ENCODE measurements around the gene NDUFV3. TPM values are rescaled to one million over a fixed set of nuclear protein-coding genes. Genes with fewer than 3 reads are reported as not detected.
"Not testable (repeated sequence)": the region's sequence is repeated elsewhere in the genome, so short reads cannot be mapped to it uniquely, and the experiment has no call there.

Gene NDUFV3
- 29.2 and 32.0 TPM in 2 replicates for total RNA-seq

DNA sequence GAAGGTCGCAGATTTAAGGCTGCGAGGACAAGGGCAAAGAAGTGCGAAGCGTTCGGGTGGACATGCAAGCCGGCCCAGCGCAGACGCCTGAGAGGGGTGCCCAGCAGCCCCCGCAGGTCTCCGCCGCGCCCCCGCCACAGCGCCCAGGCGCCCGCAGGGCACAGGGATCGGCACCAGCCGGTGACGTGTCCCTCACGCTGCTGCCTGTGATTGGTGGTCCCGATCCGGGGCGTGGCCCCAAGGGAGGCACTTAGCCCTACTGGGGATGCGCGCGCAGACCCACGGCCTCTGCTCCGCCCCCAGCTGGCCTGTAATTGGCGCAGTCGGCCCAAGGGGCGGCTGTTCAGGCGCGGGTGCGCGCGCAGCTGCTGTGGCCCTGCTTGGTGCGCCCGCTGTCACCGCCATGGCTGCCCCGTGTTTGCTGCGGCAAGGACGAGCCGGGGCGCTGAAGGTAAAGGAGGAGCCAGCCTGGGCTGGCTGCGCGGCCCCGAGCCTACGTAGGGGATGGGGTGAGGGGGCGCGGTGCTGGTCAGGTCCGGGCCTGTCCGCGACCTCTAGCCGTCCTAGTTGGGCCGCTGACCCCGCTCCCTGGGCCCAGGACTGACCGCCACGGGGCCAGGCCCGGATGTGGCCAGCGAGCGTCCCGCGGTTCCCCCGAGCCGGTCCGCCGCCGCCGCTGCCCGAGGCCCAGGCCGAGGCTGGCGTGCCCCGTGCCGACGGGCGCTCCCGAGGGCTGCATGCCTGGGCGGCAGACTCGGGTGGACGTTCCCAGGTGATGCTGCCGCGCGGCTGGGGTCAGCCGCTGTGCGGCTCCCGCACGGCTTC is at the start of gene NDUFV3:
Gene NDUFV3, plus strand, starts transcription at position 379 of the 825 bp plus-strand sequence. Its CDS starts 25 bp downstream, at position 404.
- intact Hi-C loops (cut with micrococcal nuclease): loop anchor here (1.0 kb wide), 2 partner anchors 14 to 81 kb away; partner anchors contain the start of genes PKNOX1 and WDR4

DNA sequence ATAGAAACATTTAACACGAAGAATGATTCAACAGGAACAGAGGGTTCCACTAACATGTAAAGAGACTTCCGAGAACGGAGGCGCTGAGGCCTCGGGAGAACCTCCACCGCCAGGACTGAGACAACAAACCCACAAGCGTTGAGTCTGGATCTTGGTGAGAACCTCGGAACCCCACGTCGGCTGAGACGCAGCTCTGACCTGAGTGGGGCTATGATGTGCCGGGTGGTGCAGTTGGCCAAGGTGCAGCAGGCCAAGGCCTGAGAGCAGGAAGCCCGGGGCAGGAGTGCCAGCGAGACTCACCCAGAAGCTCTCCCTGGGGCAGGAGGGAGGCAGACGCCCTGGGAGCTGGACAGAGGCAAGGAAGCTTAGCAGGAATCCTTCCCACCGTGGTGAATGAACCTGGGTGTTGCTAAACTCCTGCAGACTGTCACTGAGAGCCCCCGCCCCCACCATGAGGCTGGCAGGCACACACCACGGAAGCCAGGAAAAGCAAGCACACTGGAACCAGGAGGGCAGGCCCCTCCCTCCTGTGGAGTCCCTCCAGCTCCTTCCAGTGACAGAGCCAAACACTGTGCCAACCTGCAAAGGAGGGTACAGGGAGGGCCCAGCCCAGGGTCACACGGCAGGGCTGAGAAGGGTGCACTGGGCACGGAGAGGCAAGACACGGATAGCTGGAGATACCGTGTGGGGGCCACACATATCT is 48.5 kb upstream of the NDUFV3 start:
- intact Hi-C loops (cut with micrococcal nuclease): no loop called here

DNA sequence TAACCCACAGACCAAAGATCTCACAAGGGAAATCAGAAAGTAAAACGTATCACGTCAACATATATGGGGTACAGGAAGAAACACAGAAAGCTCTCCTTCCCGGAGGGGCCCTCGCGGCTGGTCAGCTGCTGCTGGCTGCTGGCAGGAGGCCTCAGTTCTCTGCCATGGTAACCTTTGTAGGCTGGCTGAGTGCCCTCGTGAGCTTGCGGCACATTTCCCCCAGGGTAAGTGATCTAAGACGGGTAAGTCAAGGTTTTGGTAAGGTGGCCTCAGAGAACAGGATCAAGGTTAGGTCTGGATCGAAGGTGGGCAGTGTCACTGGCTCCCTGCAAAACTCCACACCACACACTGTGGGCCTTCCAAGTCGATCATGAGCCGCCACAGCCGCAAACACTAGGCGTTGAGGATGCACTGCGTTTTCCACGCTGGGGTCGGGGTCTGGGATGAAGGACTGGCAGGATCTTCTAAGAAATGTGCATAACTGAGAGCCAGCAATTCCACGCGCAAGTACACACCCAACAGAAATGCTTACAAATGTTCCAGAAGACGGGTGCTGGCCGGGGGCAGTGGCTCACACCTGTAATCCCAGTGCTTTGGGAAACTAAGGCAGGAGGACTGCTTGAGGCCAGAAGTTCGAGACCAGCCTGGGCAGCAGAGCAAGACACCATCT is 47.7 kb upstream of the NDUFV3 start:
- intact Hi-C loops (cut with micrococcal nuclease): no loop called here

DNA sequence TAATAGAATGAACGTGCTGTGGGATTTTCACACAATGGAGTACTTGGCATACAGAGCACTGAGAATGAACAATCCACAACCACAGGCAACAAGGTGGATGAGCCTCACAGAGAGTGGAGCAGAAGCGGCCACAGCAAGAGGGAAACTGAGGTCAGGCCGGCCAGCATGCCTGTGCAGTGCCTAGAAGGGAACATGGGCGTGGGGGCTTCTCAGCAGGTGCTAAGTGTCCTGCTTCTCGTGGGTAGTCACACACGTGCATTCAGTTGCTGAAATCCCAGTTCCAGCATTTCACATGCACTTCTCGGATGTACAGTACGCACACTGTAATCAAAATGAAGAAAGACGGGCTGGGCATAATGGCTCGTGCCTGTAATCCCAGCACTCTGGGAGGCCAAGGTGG is 46.9 kb upstream of the NDUFV3 start:
- intact Hi-C loops (cut with micrococcal nuclease): no loop called here

DNA sequence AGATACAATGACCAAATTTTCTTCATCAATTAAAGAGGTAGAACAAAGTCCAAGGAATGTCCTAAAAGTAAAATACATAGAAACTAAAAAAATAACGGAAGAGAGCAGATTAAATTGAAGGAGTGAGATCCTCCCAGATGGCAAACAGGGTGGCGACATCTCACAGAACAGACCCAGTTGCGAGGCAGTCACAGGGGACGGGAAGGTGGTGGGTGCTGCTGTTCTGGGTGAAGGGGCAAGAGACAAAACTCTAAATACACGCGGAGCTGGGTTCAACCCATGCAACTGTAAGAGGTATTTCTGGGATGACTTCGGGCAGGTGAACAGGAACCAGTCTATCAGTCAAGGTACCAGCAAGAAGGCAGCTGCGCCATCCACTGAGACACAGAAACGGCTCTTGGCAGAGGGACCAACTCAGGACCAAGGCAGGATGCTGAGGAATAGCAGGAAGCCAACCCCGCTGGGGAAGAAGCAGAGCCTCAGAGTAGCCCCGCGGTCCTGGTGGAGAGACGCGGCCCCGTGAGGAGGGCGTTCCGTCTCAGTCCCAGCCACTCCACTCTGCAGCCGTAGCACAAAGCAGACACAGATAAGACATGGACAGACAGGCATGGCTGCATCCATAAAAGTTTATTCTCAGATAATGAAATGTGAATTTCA is 45.9 kb upstream of the NDUFV3 start:
- intact Hi-C loops (cut with micrococcal nuclease): no loop called here

DNA sequence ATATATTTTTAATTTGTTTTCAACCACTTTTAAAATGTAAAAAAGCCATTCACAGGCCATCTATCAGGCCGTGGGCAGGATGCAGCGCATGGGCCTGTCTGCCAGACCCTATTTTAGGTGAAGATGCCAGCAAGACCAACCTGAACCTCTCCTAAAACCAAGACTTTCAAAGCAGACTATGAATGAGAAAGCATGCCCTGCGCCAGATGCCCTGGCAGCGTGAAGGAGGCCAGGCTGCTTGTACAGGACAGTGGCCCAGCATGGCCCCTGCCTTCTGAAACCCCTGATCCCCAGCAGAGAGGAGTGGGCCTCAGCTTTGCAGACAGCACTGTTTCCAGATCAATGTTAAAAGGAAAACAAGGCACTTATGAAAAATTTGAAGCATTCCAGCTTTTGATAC is 45.4 kb upstream of the NDUFV3 start:
- intact Hi-C loops (cut with micrococcal nuclease): no loop called here

DNA sequence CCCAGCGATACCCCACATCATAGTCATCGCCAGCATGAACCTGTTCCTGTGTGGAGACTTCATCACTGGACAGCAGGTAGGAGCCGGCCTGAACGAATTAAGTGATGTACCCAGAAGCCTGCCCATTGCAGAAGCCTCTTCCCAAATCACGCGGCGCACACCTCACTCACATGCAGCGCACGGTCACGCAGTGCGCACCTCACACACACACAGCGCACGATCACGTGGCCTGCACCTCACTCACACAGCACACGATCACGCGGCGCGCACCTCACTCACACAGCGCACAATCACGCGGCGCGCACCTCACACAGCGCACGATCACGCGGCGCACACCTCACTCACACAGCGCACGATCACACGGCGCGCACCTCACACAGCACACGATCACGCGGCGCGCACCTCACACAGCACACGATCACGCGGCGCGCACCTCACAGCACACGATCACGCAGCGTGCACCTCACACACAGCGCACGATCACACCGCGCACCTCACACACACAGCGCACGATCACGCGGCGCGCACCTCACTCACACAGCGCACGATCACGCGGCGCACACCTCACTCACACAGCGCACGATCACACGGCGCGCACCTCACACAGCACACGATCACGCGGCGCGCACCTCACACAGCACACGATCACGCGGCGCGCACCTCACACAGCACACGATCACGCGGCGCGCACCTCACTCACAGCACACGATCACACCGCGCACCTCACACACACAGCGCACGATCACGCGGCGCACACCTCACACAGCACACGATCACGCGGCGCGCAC is 44.8 kb upstream of the NDUFV3 start:
- intact Hi-C loops (cut with micrococcal nuclease): not testable (repeated sequence)

DNA sequence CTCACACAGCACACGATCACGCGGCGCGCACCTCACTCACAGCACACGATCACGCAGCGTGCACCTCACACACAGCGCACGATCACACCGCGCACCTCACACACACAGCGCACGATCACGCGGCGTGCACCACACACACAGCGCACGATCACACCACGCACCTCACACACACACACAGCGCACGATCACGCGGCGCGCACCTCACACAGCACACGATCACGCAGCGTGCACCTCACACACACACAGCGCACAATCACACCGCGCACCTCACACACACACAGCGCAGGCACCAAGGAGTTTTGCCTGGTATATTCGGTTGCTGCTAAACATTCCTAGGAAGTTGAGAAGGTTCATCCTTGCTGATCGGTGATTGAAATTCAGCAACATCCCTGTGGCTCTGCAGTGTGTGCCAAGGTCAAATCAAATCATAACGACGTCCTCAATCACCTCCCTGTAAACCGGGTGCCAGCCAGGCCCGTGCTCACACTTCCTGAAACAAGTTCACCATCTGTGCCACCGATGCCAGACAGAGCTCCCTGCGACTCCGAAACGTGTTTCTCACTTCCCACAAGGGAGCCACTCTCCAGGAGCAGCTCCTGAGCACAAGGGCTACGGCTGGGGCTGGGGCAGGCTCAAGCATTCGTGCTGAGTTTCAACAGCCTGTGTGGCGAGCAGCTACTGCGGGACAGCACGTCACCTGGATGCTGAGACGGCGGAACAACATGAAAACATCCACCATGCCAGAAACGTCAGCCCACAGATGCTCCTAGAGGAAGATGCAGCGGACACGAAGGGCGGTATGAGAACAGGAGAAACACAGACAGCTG is 44.0 kb upstream of the NDUFV3 start:
- intact Hi-C loops (cut with micrococcal nuclease): no loop called here

DNA sequence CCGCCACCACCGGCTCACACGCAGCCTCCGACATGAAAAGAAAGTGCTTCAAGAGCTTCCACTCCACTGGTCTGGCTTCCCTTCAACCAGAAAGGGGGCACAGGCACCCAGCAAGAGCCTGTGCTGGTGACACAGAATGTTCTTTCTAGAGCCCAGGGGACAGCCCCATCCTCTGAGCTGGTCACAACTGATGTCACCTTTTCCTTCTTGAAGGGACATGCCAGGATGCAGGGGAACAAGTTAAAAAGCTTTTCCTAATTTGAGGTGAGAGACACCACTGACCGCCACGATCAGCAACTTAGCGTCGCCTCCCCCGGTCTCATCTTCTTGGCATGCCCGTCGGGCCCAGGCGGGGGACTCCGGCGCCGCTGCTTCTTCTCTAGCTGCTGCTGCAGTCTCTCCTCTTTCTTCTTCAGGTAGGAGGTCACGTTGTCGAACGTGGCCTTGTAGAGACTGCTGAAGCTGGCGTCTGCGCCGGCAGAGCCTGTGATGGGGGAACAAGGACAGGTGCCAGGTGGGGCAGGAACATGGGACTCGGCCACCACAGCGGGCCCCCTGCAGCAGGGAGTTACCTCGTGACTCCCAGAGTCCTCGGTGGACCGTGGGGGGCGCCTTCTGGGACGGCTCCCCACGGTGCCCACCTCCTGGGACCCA is 43.2 kb upstream of the NDUFV3 start:
- intact Hi-C loops (cut with micrococcal nuclease): no loop called here

DNA sequence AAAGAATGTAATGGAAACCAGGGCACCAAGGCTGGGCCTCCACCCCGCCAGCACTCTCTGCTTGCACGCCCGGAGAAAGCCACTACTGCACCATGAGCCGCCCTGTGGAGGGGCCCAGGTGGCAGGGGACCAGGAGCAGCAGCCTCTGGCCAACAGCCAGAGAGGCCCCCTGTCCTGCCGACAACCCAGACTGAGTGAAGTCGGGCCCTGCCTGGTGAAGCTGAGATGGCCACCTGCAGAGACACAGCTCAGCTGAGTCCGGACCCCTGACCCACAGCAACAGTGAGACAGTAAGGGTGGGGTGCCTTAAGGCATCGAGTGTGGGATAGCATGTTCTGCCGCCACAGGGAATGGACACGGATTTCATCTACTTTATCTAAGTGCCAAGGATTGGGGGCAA is 42.6 kb upstream of the NDUFV3 start:
- intact Hi-C loops (cut with micrococcal nuclease): no loop called here

DNA sequence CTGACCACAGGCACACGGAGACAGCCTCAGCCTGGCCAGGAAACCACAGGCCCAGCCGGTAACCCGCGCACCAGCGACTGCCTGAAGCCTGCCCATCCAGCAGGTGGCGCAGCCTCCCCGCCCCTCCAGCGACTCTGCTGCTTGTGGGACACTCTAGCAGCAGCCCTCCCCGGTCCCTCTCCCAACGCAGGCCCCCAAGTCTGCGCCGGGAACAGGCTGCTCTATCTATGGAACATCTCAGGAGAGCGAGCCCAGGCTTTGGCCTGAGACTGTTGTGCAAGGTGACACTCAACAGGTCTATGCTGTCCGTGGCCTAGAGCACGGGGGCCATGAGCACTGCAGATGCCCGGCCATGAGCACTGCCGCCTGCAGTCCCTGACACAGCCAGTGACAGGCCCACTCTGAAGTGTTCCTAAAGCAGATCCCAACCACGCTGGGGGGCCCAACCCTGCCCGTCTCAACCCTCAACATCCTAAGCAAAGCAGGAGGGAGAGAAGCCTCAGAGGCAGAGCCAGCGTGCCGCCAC is 42.2 kb upstream of the NDUFV3 start:
- intact Hi-C loops (cut with micrococcal nuclease): no loop called here

DNA sequence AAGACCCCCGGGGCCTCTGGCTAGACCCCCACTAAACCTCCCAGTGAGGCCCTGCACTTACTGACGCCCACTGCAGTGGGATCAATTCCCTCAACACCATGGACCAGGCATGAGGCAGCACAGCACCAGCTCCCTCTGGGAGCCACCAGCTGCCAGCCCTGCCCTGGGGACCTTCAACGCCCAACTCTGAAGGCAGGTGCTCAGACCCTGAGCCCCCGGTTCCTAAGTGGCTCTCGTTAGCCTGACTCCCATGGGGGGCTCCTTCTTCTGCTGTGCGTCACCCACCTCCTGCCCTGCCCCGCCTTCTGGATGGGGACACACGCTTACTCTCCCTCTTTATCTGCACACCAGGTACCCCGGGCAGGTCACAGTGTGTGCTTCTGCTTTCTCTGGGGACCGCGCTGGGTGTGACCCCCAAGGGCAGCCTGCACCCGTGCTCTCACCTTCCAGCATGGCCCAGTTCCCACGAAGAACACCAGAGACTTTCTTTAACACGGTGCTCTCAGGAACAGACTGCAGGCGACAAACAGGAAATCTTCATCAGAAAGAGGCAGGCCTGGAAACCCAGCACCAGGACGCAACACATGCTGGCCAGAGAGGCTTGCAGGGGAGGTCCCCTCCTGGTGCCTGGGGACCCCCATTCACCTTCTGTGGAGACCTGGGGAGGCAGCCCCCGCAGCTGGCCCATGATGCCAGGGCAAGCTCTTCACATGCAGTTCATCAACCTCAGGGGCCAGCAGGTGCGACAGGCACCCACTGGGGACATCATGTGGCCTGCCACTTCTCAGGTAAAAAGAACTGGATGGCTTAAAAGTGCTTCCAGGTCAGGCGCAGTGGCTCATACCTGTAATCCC is 41.1 kb upstream of the NDUFV3 start:
- intact Hi-C loops (cut with micrococcal nuclease): no loop called here

DNA sequence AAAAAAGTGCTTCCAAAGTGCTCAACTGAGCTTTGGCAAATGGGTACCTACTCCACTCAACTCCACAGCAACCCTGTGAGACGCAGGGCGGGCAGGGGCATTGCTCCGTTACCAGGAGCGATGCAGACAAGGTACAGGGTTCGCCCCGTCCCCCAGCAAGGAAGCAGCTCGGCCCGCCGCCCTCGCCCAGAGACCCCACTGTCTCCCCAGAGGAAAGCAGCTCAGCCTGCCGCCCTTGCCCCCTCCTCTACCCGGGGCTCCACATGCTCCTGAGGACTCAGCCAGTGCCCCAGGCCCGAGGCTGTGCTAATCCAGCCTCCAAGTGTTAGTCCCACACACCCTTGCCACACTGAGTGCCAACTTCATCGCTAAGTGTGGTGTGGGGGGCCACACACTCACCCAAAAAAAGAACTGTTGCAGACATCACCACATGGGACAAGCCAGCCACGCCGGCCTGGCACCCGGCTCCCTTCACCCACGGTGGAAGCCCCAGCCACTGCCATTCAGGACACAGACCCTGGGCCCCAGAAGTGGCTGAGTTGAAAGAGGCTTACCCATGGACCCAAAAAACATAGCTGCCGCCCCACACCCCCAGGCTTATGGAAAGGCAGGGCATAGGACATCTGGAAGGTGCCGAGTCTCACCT is 40.1 kb upstream of the NDUFV3 start:
- intact Hi-C loops (cut with micrococcal nuclease): no loop called here

DNA sequence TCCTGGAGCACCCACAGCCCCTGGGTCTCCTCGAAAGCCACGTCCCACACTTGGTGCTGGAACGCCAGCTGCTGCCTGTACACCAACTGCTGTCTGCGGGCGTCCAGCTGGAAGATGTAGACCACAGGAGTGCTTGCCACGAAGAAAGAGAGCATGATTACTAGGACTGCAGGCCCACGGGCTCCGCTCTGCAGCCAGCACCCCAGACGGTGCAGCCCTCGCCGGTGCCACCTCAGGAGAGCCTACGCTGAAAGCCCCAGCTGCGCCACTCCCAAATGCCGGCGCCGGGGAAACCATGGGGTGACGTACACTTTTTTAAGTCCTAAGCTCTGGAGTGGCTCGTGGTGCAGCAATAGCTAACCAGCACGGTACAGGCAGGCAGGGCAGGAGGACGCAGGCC is 39.5 kb upstream of the NDUFV3 start:
- intact Hi-C loops (cut with micrococcal nuclease): no loop called here

DNA sequence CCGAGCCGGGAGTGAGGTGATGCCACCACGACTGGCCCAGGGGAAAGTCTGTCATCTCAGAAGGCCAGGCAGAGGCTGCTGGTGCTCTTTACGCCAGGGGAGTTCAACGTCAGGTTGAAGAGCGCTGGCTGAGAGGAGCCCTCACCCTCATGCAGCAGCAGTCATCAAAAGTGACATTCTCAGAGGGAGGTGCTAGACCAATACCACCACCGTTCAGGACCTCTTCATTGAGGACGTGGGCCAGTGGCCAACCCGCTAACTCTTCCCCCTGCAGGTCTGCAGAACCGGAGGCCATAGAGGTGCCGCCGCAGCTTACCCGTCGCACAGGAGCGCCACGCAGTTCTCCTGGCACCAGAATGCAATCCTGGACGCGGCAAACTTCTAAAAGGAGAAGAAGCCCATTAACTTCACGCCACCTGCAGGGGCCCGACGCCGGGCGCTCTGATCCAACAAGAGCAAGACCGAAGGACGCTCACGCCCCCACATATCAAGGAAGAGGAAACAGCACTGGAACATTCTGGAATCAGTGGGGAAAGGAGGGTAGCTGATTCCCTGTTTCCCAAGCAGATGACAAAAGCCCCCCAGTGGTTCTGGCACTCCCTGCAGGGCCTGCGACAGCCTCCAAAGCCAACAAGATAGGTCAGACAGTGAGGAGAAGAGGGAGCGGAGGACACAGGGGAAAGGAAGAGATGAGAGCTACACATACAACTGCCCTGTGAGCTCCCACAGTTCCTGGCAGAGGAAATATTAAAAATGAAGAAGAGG is 38.7 kb upstream of the NDUFV3 start:
- intact Hi-C loops (cut with micrococcal nuclease): no loop called here

DNA sequence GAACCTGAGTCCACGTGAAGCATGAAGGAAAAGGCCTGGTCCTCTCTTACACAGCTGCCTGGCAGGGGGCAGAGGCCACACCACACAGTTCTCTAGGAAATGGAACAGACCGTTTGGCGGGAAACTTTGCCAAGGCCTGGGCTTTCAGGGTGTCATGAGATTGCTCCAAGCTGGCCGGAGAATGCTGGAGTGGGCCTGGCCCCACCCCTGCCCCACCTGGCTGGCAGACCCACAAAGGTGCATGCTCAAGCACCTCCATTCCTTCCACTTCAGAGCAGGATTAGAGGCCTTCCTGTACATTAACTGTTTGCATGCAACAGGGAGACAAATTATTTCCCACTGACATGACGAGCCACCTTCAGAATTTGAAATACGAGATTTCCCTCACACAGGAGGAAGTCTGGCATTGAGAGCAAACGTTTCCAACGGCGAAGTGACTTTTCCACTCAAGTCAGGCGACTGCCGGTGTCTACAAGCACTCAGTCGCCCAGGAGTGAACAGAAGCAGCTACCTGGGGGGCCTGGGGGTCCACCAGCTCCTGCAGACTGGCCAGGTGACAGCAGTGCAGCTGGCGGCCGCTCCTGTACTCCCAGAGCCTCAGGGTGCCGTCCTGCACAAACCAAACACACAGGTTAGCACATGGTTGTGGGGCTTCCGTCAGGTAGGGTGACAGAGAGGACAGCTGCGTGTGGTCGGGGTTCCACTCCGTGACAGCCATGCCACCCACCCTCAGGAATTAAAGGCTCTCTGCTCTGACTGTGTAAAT is 37.8 kb upstream of the NDUFV3 start:
- intact Hi-C loops (cut with micrococcal nuclease): no loop called here
